NCI-H187 treated with DMSO at 0.1 percent for 48 hours (cell line): ENCODE measurements around the gene DIAPH3.

ENCODE experiments used
- DNase-seq: peaks from one replicate; lab custom pipeline; 2025; lab: John Stamatoyannopoulos, UW

The DIAPH3 gene

GRCh38 chr13:59710416-59710815 is 453.3 kb downstream of the DIAPH3 start:
- DNase-seq, result no peak

- DNase-seq, result no peak
Measured at GRCh38 chr13:59706101-59706976, 457.4 kb downstream of the DIAPH3 start.

GRCh38 chr13:59702269-59702668 is 461.5 kb downstream of the DIAPH3 start:
- DNase-seq, result no peak

- DNase-seq, result no peak
Measured at GRCh38 chr13:59701261-59701660, 462.5 kb downstream of the DIAPH3 start.

- DNase-seq, result no peak
Measured at GRCh38 chr13:59700281-59700680, 463.4 kb downstream of the DIAPH3 start.

GRCh38 chr13:59696271-59696670 is 467.5 kb downstream of the DIAPH3 start:
- DNase-seq, result no peak

- no peak for DNase-seq
Measured at GRCh38 chr13:59691501-59692066, 472.1 kb downstream of the DIAPH3 start.

- no peak for DNase-seq
Measured at GRCh38 chr13:59690857-59691500, 472.7 kb downstream of the DIAPH3 start.

GRCh38 chr13:59689057-59689456 is 474.7 kb downstream of the DIAPH3 start:
- no peak for DNase-seq

- DNase-seq, result no peak
Measured at GRCh38 chr13:59686798-59687394, 476.8 kb downstream of the DIAPH3 start.

GRCh38 chr13:59684105-59684504 is 479.6 kb downstream of the DIAPH3 start:
- no peak for DNase-seq

- DNase-seq, result no peak
Measured at GRCh38 chr13:59681636-59682311, 482.0 kb downstream of the DIAPH3 start.

GRCh38 chr13:59680429-59681024 is 483.2 kb downstream of the DIAPH3 start:
- no peak for DNase-seq

- DNase-seq, result no peak
Measured at GRCh38 chr13:59679254-59679653, 484.5 kb downstream of the DIAPH3 start.

- DNase-seq, result no peak
Measured at GRCh38 chr13:59677966-59678814, 485.5 kb downstream of the DIAPH3 start.

- DNase-seq, result no peak
Measured at GRCh38 chr13:59677430-59677829, 486.3 kb downstream of the DIAPH3 start.

- no peak for DNase-seq
Measured at GRCh38 chr13:59674616-59675015, 489.1 kb downstream of the DIAPH3 start.

- no peak for DNase-seq
Measured at GRCh38 chr13:59673286-59673685, 490.4 kb downstream of the DIAPH3 start.

GRCh38 chr13:59672445-59672844 is 491.3 kb downstream of the DIAPH3 start:
- DNase-seq, result no peak

- no peak for DNase-seq
Measured at GRCh38 chr13:59671881-59672280, 491.8 kb downstream of the DIAPH3 start.

- no peak for DNase-seq
Measured at GRCh38 chr13:59666504-59666903, 497.2 kb downstream of the DIAPH3 start.
